ENCODE measurements around the gene PAX8.

GRCh38 chr2:113208396-113208795 lies 70.3 kb downstream of the PAX8 start:
- TF ChIP-seq, protein P1, sequence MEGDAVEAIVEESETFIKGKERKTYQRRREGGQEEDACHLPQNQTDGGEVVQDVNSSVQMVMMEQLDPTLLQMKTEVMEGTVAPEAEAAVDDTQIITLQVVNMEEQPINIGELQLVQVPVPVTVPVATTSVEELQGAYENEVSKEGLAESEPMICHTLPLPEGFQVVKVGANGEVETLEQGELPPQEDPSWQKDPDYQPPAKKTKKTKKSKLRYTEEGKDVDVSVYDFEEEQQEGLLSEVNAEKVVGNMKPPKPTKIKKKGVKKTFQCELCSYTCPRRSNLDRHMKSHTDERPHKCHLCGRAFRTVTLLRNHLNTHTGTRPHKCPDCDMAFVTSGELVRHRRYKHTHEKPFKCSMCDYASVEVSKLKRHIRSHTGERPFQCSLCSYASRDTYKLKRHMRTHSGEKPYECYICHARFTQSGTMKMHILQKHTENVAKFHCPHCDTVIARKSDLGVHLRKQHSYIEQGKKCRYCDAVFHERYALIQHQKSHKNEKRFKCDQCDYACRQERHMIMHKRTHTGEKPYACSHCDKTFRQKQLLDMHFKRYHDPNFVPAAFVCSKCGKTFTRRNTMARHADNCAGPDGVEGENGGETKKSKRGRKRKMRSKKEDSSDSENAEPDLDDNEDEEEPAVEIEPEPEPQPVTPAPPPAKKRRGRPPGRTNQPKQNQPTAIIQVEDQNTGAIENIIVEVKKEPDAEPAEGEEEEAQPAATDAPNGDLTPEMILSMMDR (IDR thresholded peaks at IDR 0.05) = no peak
- no peak for TF ChIP-seq POLR2A (IDR thresholded peaks at IDR 0.05)
